ENCODE results near the gene F2RL2. TPM values are rescaled to one million over a fixed set of nuclear protein-coding genes. Genes with fewer than 3 reads are reported as not detected.
"Not testable (repeated sequence)": the region's sequence is repeated elsewhere in the genome, so short reads cannot be mapped to it uniquely, and the experiment has no call there.

Gene F2RL2
- polyA plus RNA-seq, 1 donor: 0.63 TPM

GRCh38 chr5:76620166-76620565 lies 3.0 kb downstream of the F2RL2 start:
- DNase-seq (ENCODE audit: low read depth): no peak

GRCh38 chr5:76617675-76618074 lies 5.5 kb downstream of the F2RL2 start:
- DNase-seq (ENCODE audit: low read depth): no peak

- DNase-seq (ENCODE audit: low read depth): no peak
These were observed 6.0 kb downstream of the F2RL2 start for GRCh38 chr5:76617229-76617628.

- no peak for DNase-seq (ENCODE audit: low read depth)
These were observed 7.0 kb downstream of the F2RL2 start for GRCh38 chr5:76616206-76616605.

GRCh38 chr5:76615759-76616158 lies 7.4 kb downstream of the F2RL2 start:
- no peak for DNase-seq (ENCODE audit: low read depth)

GRCh38 chr5:76612942-76613341 lies 10.3 kb downstream of the F2RL2 start:
- DNase-seq (ENCODE audit: low read depth): no peak

- DNase-seq (ENCODE audit: low read depth): no peak
These were observed 13.0 kb downstream of the F2RL2 start for GRCh38 chr5:76610196-76610595.

GRCh38 chr5:76608833-76609232 lies 14.4 kb downstream of the F2RL2 start:
- no peak for DNase-seq (ENCODE audit: low read depth)

GRCh38 chr5:76607353-76607871 lies 15.8 kb downstream of the F2RL2 start:
- no peak for DNase-seq (ENCODE audit: low read depth)

GRCh38 chr5:76606701-76607100 lies 16.5 kb downstream of the F2RL2 start:
- no peak for DNase-seq (ENCODE audit: low read depth)

- DNase-seq (ENCODE audit: low read depth): no peak
These were observed 18.4 kb downstream of the F2RL2 start for GRCh38 chr5:76604838-76605237.

- not testable (repeated sequence) for DNase-seq (ENCODE audit: low read depth)
These were observed 19.2 kb downstream of the F2RL2 start for GRCh38 chr5:76603991-76604390.

- DNase-seq (ENCODE audit: low read depth): no peak
These were observed 21.0 kb downstream of the F2RL2 start for GRCh38 chr5:76602094-76602726.

- DNase-seq (ENCODE audit: low read depth): no peak
These were observed 21.7 kb downstream of the F2RL2 start for GRCh38 chr5:76601470-76601869.

- no peak for DNase-seq (ENCODE audit: low read depth)
These were observed 22.5 kb downstream of the F2RL2 start for GRCh38 chr5:76600716-76601115.

GRCh38 chr5:76598531-76598930 lies 24.7 kb downstream of the F2RL2 start:
- DNase-seq (ENCODE audit: low read depth): no peak

GRCh38 chr5:76595755-76596481 lies 27.3 kb downstream of the F2RL2 start:
- DNase-seq (ENCODE audit: low read depth): no peak

GRCh38 chr5:76594107-76594506 lies 29.1 kb downstream of the F2RL2 start:
- no peak for DNase-seq (ENCODE audit: low read depth)

- DNase-seq (ENCODE audit: low read depth): no peak
These were observed 30.5 kb downstream of the F2RL2 start for GRCh38 chr5:76592692-76593091.

GRCh38 chr5:76591366-76591765 lies 31.8 kb downstream of the F2RL2 start:
- DNase-seq (ENCODE audit: low read depth): no peak

GRCh38 chr5:76590027-76590426 lies 33.2 kb downstream of the F2RL2 start:
- DNase-seq (ENCODE audit: low read depth): no peak

- no peak for DNase-seq (ENCODE audit: low read depth)
These were observed 36.7 kb downstream of the F2RL2 start for GRCh38 chr5:76586531-76586930.

- no peak for DNase-seq (ENCODE audit: low read depth)
These were observed 37.4 kb downstream of the F2RL2 start for GRCh38 chr5:76585783-76586217.

All from forelimb muscle (tissue), 1 donor.